RWPE2 (cell line): Measurements from ENCODE around the gene VRK1.

ENCODE experiments used
- ATAC-seq: fragments of 200-7000 bp; cut with Tn5 transposase; 3 replicates; pipeline ENCODE4 v1.9.1; 2021; ENCODE audit warnings: low read depth
- DNase-seq: peaks from one replicate; pipeline ENCODE4 v3.0.0-alpha.2; 2020; ENCODE audit warnings: low spot score
- H3K27ac ChIP-seq: fragments of 450-650 bp; 2 replicates; pipeline ENCODE4 v1.5.1; 2017; ENCODE audit warnings: mild to moderate bottlenecking; ENCODE audit not compliant: poor library complexity, severe bottlenecking
- H3K27me3 ChIP-seq: fragments of 250-450 bp; sonication (Bioruptor Pico); 2 replicates; pipeline ENCODE4 v1.5.1; 2021; ENCODE audit warnings: mild to moderate bottlenecking, moderate library complexity; ENCODE audit not compliant: insufficient read depth, poor library complexity, severe bottlenecking
- H3K36me3 ChIP-seq: fragments of 250-450 bp; sonication (Bioruptor Pico); 2 replicates; pipeline ENCODE4 v1.5.1; 2020; ENCODE audit warnings: low read depth, mild to moderate bottlenecking, moderate library complexity
- H3K4me1 ChIP-seq: fragments of 250-450 bp; sonication (Bioruptor Pico); 2 replicates; pipeline ENCODE4 v1.5.1; 2021; ENCODE audit warnings: mild to moderate bottlenecking, moderate library complexity; ENCODE audit not compliant: insufficient read depth, poor library complexity, severe bottlenecking
- H3K4me3 ChIP-seq: fragments of 250-450 bp; sonication (Bioruptor Pico); 2 replicates; pipeline ENCODE4 v1.5.1; 2021; ENCODE audit warnings: mild to moderate bottlenecking, moderate library complexity; ENCODE audit not compliant: severe bottlenecking
- H3K9me3 ChIP-seq: fragments of 250-450 bp; sonication (Bioruptor Pico); 2 replicates; pipeline ENCODE4 v1.5.1; 2021; ENCODE audit warnings: mild to moderate bottlenecking, moderate library complexity; ENCODE audit not compliant: severe bottlenecking
- CTCF ChIP-seq: fragments of 450-650 bp; IDR thresholded peaks from one replicate; pipeline ENCODE4 v1.5.1; 2017; ENCODE audit warnings: mild to moderate bottlenecking, moderate library complexity; ENCODE audit not compliant: poor library complexity, severe bottlenecking

Gene VRK1

GRCh38 chr14:96804895-96805294 is 7.7 kb downstream of the VRK1 start:
- Histone ChIP-seq H3K9me3 (no peaks in the 10 kb centered on the region), H3K4me3 (no peak overlapping the region), H3K27ac (no peak overlapping the region), H3K27me3 (no peaks in the 10 kb centered on the region), H3K36me3 (peaks cover 23% of the 10 kb centered on the region), H3K4me1 (no peaks in the 10 kb centered on the region)
- DNase-seq (no peak), ATAC-seq (no peak)
- TF ChIP-seq CTCF = no peak

GRCh38 chr14:96805956-96806355 is 8.8 kb downstream of the VRK1 start:
- no peaks in the 10 kb centered on the region for H3K4me1 ChIP-seq
- no peak overlapping the region for H3K4me3 ChIP-seq
- DNase-seq (no peak), ATAC-seq (no peak)
- no peaks in the 10 kb centered on the region for H3K9me3 ChIP-seq
- no peak overlapping the region for H3K27ac ChIP-seq
- TF ChIP-seq CTCF = no peak
- peaks cover 16% of the 10 kb centered on the region for H3K36me3 ChIP-seq
- H3K27me3 ChIP-seq = no peaks in the 10 kb centered on the region

GRCh38 chr14:96806836-96807235 is 9.7 kb downstream of the VRK1 start:
- Histone ChIP-seq H3K27me3 (no peaks in the 10 kb centered on the region), H3K4me1 (no peaks in the 10 kb centered on the region), H3K4me3 (no peak overlapping the region), H3K9me3 (no peaks in the 10 kb centered on the region), H3K27ac (no peak overlapping the region), H3K36me3 (peaks cover 9% of the 10 kb centered on the region)
- DNase-seq = no peak
- no peak for TF ChIP-seq CTCF
- no peak for ATAC-seq

GRCh38 chr14:96808619-96809406 is 11.6 kb downstream of the VRK1 start:
- no peaks in the 10 kb centered on the region for H3K9me3 ChIP-seq
- no peaks in the 10 kb centered on the region for H3K27me3 ChIP-seq
- no peaks in the 10 kb centered on the region for H3K4me1 ChIP-seq
- DNase-seq (no peak), ATAC-seq (no peak)
- H3K27ac ChIP-seq = no peak overlapping the region
- H3K36me3 ChIP-seq = peaks cover 15% of the 10 kb centered on the region
- no peak overlapping the region for H3K4me3 ChIP-seq
- no peak for TF ChIP-seq CTCF

- H3K27ac ChIP-seq = no peak overlapping the region
- H3K9me3 ChIP-seq = no peaks in the 10 kb centered on the region
- no peaks in the 10 kb centered on the region for H3K4me1 ChIP-seq
- peak; percentile 51; the same call in 2 of the 3 replicates for ATAC-seq
- no peak overlapping the region for H3K4me3 ChIP-seq
- TF ChIP-seq CTCF = no peak
- no peaks in the 10 kb centered on the region for H3K27me3 ChIP-seq
- H3K36me3 ChIP-seq = peaks cover 15% of the 10 kb centered on the region
- DNase-seq = no peak
These were observed 14.1 kb downstream of the VRK1 start for GRCh38 chr14:96811265-96811664.
